ENCODE measurements around the gene RHNO1.

DNA sequence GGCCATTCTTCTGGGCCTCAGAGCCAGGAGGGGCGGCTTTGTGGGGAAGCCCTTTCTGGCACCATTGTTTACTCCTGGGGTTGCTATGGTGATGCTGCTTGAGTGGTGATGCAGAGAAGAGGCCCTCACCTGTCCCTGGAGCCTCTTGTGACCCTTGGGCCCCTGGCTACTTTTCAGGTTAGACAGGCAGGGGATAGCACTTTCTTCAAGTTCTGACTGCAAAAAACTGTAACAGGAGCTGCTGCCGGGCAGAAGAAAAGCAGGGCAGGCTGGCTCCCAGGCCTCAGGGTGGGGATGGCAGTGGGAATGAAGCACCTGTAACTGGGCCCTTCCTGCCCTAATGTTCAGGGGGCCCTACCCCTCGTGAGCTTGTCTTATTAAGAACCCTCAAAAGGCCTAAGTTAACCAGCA is 20.0 kb upstream of the RHNO1 start, which contains the start of gene TEX52:
- no peak for TF ChIP-seq POLR2A (IDR thresholded peaks at IDR 0.05; ENCODE audit: low read depth, low read length)
- TF ChIP-seq, protein P1, sequence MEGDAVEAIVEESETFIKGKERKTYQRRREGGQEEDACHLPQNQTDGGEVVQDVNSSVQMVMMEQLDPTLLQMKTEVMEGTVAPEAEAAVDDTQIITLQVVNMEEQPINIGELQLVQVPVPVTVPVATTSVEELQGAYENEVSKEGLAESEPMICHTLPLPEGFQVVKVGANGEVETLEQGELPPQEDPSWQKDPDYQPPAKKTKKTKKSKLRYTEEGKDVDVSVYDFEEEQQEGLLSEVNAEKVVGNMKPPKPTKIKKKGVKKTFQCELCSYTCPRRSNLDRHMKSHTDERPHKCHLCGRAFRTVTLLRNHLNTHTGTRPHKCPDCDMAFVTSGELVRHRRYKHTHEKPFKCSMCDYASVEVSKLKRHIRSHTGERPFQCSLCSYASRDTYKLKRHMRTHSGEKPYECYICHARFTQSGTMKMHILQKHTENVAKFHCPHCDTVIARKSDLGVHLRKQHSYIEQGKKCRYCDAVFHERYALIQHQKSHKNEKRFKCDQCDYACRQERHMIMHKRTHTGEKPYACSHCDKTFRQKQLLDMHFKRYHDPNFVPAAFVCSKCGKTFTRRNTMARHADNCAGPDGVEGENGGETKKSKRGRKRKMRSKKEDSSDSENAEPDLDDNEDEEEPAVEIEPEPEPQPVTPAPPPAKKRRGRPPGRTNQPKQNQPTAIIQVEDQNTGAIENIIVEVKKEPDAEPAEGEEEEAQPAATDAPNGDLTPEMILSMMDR (conservative IDR thresholded peaks at IDR 0.05; ENCODE audit: low read depth, low read length): no peak
- TF ChIP-seq CHD1 (IDR thresholded peaks at IDR 0.05; ENCODE audit: low read depth, low read length): no peak
- TF ChIP-seq, protein P2, sequence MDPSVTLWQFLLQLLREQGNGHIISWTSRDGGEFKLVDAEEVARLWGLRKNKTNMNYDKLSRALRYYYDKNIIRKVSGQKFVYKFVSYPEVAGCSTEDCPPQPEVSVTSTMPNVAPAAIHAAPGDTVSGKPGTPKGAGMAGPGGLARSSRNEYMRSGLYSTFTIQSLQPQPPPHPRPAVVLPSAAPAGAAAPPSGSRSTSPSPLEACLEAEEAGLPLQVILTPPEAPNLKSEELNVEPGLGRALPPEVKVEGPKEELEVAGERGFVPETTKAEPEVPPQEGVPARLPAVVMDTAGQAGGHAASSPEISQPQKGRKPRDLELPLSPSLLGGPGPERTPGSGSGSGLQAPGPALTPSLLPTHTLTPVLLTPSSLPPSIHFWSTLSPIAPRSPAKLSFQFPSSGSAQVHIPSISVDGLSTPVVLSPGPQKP (IDR thresholded peaks at IDR 0.05; ENCODE audit: borderline replicate concordance, low read depth, low read length): no peak
- no peak for TF ChIP-seq SMC3 (IDR thresholded peaks at IDR 0.05; ENCODE audit: low read depth, low read length)
- TF ChIP-seq, protein P3, sequence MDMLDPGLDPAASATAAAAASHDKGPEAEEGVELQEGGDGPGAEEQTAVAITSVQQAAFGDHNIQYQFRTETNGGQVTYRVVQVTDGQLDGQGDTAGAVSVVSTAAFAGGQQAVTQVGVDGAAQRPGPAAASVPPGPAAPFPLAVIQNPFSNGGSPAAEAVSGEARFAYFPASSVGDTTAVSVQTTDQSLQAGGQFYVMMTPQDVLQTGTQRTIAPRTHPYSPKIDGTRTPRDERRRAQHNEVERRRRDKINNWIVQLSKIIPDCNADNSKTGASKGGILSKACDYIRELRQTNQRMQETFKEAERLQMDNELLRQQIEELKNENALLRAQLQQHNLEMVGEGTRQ (IDR thresholded peaks at IDR 0.05; ENCODE audit: low read depth, low read length): no peak
- TF ChIP-seq RAD21 (IDR thresholded peaks at IDR 0.05; ENCODE audit: low read length): no peak
- TF ChIP-seq CEBPB (IDR thresholded peaks at IDR 0.05; ENCODE audit: low read depth, low read length): no peak
- no peak for TF ChIP-seq NFE2L2 (IDR thresholded peaks at IDR 0.05; ENCODE audit: low read depth, low read length)

Data from IMR-90 (cell line).